GM21360 (cell line): ENCODE data around the gene ATAT1.
"Not testable (repeated sequence)": the region's sequence is repeated elsewhere in the genome, so short reads cannot be mapped to it uniquely, and the experiment has no call there.

ENCODE experiments used
- ATAC-seq: cut with Tn5 transposase; IDR thresholded peaks from one replicate; pipeline ENCODE4 v1.9.1; 2021; ENCODE audit warnings: mild to moderate bottlenecking, moderate library complexity; ENCODE audit not compliant: unreplicated experiment

The ATAT1 gene

DNA sequence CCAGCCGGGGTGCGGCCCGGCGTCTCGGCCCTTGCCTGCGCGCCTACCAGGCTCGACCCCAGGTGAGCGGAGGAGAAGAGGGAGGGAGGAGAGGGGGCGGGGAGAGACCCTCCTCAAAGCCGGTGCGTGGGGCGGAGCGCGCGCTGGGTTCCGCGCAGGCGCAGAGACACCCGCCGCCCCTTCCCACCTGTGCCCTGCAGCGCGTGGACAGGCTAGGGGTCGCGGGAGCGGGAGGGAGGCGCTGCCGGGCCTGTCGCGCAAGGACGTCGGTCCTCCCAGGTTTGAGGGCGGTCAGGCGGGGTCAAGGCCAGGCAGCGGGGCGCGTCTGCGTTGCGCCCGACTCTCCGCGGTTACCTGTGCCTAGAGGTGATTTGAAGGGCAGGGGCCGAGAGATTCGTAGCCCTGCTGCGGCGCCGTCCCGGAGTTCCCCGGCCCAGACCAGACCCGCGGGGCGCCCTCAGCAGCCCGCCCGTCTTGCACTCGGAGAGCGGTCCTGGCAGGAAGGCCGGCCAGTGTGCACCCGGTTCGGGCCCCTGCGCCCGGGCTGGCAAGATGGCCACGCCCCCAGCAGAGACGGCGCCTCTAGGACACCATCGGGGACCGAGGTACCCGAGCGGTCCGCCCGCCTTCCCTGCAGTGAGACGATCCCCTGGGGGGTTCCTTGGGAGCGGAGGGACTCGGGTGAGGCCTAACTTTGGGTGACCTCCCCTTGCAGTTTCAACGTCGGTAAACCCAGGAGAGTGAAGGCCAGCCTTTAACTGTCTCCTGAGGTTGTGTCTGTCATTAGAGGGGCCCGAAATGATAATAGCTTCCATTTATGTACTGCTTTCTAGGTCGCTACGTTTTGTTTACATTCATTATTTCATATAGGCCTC lies 20.8 kb downstream of the ATAT1 start:
- ATAC-seq, result peak; percentile 56

DNA sequence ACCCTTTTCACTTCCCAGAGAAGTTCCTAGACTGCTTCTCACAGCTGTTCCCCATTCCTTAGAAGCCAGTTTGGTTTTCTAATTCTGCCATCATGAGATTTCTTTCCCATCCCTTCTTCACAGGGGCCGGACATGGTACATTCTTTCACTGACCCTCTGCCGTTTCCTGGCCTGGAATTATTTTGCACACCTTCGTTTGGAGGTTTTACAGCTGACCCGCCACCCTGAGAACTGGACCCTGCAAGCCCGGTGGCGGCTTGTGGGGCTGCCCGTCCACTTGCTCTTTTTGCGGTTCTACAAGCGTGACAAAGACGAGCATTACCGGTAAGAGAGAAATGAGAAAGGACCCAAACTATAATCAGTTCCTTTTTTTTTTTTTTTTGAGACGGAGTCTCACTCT lies 24.5 kb downstream of the ATAT1 start:
- ATAC-seq, result no peak

GRCh38 chr6:30654798-30655742 lies 28.4 kb downstream of the ATAT1 start:
- no peak for ATAC-seq

DNA sequence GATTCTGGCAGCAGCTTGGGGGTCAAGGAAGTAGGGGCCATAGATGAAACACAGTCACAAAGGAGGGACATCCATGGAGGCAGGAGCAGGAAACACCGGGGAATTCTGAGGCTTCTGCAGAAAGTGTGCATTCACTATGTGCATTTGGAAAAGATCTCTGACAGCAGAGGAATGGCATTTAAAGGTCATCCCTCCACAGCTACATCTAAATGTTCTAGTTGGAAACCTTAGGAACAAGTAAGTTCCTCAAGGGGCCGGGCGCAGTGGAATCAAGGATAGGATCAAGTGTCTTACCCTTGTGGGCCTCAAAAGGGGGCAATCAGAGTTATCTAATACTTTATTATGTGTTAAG lies 29.0 kb downstream of the ATAT1 start:
- ATAC-seq, result no peak

DNA sequence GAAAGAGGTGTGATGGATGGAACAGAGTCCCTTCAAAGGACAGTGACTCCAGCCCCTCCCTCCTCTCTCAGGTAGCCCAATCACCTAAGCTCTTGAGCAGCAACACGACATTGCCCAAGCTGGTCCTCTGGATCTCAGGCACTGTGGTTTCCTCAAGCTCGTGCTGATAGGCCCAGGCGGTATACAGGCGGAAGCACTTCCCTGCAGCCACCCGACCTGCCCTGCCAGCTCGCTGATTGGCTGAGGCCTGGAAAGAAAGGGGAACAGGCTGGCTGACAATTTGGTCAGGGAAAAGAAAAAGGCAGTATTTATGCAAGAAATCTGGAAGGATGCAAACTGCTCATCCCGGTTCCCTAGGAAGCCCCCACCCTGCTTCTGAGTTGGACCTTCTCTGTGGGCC lies 29.8 kb downstream of the ATAT1 start:
- no peak for ATAC-seq

GRCh38 chr6:30657454-30657853 lies 30.8 kb downstream of the ATAT1 start:
- no peak for ATAC-seq

DNA sequence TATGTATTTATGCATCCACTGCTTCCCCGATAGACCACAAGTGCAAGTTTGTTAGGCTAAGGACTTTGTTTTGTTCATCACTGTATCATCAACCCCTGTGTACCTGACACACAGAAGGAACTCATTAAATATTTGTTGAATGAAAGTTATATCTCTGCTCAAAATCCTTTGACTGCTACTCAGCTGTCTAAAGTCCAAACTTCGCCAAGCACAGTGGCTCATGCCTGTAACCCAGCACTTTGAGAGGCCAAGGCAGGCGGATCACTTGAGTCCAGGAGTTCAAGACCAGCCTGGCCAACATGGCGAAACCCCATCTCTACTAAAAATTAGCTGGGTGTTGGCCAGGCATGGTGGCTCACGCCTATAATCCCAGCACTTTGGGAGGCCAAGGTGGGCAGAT lies 31.2 kb downstream of the ATAT1 start:
- not testable (repeated sequence) for ATAC-seq

- no peak for ATAC-seq
These were observed 38.5 kb downstream of the ATAT1 start for GRCh38 chr6:30664994-30665767.

DNA sequence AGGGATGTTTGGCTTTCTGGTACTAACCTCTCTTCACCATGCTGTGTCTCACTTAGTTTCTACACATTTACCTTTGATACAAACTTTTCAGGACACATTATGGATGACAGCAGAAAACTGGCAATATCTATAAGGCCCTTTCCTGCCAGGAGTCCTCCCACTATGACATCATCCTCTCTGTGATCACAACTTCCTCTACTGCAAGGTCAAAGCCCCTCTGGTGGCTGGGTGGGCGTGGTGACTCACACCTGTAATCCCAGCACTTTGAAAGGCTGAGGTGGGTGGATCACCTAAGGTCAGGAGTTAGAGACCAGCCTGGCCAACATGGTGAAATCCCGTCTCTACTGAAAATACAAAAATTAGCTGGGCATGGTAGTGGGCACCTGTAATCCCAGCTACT lies 39.6 kb downstream of the ATAT1 start:
- not testable (repeated sequence) for ATAC-seq

- no peak for ATAC-seq
These were observed 44.3 kb downstream of the ATAT1 start for GRCh38 chr6:30670760-30671527.

DNA sequence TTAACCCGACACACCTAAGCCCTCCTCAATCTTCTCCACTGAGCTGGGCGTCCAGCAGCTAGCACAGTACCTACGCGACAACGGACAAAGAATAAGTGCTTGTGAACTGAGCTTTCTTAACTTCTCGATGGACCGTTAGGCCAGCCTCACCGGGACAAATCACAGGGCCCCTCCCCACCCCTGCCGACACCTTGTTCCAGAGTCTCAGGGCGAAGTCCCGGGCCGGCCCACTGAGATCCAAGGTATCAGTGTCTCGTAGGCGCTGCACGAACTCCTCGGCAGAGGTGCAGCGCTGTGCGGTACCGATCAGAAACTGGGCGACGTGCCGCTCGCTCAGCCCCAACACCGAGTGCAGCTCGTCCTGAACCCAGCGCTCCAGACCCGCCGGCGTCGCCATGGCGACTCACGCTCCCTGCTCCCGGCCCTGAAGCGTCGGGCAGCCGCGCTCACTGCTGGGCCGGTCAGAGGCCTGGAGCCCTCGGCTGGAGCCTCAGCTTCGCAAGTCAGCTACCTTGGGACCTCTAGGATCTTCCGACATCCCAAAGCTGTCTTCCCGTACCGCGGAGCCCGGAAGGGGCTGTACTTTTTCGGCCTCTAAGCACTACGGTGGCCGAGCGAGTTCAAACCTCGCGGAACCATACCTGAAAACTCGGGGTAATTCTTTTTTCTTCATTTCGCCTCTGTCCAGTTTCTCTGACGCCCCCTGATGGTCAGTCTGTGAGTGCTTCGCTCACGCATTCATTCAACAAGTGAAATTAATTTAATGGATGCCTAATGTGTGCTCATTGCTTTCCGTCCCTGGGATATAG lies 46.0 kb downstream of the ATAT1 start, which contains the start of gene DHX16:
Gene DHX16, minus strand, starts transcription at position 562 of the 809 bp plus-strand sequence. Its CDS starts 165 bp downstream, at position 397.
- ATAC-seq, result peak; percentile 60

DNA sequence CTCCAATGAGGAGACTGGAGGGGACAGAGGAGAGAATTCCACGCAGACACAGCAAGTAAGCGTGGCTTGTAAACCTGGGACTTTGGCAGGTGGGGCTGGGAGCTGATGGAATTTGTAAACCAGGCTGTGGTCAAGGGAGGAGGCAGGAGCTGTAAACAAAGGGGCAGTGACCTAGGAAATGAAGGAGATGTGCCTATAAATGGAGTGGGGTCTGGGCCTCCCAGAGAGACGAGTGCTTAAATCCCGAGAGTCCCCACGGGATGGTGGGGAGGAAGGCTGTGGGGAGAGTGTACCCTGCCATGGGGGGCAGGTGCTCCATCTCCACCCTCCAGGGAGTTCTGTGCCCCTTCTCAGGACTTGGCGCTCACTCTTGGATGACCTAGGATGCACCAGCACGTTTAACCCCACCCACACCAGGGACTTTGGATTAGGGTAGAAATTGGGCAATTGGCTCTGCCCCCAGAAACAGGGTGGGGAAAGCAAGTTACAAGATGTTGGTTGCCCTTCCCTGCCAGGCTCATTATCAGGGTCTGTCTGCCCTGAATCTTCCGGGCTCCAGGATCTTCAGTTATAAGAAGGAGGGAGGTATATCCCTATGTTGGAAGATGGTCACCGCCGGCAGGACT lies 50.1 kb downstream of the ATAT1 start:
- no peak for ATAC-seq

GRCh38 chr6:30678964-30679726 lies 52.5 kb downstream of the ATAT1 start:
- ATAC-seq, result no peak

DNA sequence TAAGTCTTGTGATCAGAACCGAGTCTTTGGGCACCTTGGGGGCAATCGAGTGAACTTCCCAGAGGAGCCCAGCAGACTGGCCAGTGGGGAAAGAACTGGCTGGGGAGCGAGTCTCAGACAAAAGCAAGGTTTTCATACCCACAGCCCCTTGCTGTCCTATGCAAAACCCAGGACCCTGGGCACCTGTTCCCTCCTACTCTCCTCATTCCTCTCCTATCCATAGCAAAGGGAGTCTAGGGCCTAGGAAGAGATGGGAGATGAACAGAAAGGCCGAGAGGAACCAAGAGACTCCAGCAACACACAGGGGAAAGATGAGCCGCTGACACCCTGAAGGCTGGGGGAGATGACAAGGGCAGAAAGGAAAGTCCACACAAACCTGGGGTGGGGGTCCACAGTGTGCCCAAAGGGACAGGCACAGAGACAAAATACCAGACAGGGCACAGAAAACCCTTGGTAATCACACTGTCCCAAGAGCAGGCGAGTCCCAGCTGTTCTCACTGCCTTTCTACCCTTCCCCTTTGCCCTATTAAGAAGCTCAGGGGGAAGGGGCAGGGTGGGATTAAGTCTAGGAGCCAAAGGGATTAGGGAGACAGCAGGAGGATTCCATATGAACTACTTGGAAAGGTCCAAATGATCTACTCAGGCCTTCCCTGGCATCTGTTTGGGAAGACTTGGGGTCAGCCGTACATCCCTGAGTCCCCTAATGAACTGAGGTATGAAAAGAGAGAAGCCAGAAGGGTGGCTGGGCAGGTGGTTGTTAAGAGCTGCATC lies 53.3 kb downstream of the ATAT1 start:
- no peak for ATAC-seq

- ATAC-seq, result no peak
These were observed 55.1 kb downstream of the ATAT1 start for GRCh38 chr6:30681766-30682142.

DNA sequence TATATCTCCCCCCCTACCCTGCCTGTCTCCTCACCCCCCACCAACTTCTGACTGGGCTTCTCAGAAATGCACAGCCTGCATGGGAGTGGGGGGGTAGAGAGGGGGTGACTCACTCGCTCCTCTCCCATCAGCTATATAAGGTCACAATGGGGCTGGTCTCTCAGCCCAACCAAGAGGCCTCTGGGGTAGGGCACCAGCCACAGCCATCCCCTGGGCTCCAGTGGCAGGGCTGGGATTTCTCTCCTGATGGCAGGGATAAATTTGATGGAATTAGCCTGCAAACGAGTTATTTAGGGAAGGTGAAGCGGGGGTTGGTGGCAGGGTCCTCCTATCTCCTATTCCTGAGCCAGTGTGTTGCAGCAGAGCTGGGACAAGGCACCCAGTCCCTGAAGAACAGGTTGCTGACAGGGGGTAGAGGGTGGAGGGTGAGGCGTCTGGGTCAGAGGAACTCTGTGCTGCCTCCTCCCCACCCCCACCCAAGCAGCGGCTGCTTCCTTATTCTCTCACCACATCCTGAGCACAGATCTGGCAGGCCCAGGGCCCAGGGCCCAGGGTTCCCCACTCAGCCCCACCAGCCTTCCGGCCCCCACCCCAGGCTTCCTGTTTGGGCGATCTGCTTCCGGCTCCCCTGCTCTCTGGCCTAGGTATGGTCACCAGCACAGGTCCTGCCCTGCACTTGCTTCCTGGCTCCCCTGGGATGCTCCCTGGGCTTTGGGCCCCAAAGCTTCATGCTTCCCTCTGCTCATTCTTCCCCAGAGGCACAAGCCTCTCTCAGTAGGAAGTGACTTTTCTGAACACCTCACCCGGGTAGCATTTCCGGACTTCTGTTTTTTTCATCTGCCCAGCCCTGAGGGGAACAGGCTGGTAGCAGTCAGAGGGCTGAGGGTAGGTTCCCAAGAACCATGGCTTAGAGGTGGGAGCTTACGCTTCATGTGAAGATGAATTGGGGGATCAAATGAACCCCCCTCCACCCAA lies 55.8 kb downstream of the ATAT1 start:
- ATAC-seq, result peak; percentile 31
